NB4 (cell line): Measurements from ENCODE around the gene DPEP2NB.

Experiments
- MAX ChIP-seq: IDR thresholded peaks from 2 replicates; pipeline ENCODE4 v1.6.1; 2011; ENCODE audit warnings: low read depth, low read length
- MYC ChIP-seq: IDR thresholded peaks from 2 replicates; pipeline ENCODE4 v1.6.1; 2011; ENCODE audit warnings: low read depth, low read length
- POLR2A ChIP-seq: IDR thresholded peaks from 2 replicates; pipeline ENCODE4 v1.6.1; 2011; ENCODE audit warnings: mild to moderate bottlenecking; ENCODE audit not compliant: insufficient read length; ENCODE audit errors: extremely low read depth
- TF ChIP-seq, protein P1 (sequence below): IDR thresholded peaks from one replicate; pipeline ENCODE4 v1.5.1; 2012; ENCODE audit warnings: low read depth, low read length

- TF ChIP-seq, protein P1, sequence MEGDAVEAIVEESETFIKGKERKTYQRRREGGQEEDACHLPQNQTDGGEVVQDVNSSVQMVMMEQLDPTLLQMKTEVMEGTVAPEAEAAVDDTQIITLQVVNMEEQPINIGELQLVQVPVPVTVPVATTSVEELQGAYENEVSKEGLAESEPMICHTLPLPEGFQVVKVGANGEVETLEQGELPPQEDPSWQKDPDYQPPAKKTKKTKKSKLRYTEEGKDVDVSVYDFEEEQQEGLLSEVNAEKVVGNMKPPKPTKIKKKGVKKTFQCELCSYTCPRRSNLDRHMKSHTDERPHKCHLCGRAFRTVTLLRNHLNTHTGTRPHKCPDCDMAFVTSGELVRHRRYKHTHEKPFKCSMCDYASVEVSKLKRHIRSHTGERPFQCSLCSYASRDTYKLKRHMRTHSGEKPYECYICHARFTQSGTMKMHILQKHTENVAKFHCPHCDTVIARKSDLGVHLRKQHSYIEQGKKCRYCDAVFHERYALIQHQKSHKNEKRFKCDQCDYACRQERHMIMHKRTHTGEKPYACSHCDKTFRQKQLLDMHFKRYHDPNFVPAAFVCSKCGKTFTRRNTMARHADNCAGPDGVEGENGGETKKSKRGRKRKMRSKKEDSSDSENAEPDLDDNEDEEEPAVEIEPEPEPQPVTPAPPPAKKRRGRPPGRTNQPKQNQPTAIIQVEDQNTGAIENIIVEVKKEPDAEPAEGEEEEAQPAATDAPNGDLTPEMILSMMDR, result no peak
- no peak for TF ChIP-seq POLR2A
- no peak for TF ChIP-seq MYC
- TF ChIP-seq MAX, result no peak
Observed at GRCh38 chr16:68047987-68048386, 32.3 kb upstream of the DPEP2NB start.
